Erythroblast (primary cell): Measurements from ENCODE around the gene PHF21A.

Experiments used
- GATA1 ChIP-seq: IDR thresholded peaks from 2 replicates; pipeline ENCODE4 v1.6.1; 2011; ENCODE audit warnings: low read depth, mild to moderate bottlenecking, control low read depth, low read length, moderate library complexity
- POLR2A ChIP-seq: IDR thresholded peaks from 2 replicates; pipeline ENCODE4 v1.6.1; 2011; ENCODE audit warnings: mild to moderate bottlenecking, low read length

DNA sequence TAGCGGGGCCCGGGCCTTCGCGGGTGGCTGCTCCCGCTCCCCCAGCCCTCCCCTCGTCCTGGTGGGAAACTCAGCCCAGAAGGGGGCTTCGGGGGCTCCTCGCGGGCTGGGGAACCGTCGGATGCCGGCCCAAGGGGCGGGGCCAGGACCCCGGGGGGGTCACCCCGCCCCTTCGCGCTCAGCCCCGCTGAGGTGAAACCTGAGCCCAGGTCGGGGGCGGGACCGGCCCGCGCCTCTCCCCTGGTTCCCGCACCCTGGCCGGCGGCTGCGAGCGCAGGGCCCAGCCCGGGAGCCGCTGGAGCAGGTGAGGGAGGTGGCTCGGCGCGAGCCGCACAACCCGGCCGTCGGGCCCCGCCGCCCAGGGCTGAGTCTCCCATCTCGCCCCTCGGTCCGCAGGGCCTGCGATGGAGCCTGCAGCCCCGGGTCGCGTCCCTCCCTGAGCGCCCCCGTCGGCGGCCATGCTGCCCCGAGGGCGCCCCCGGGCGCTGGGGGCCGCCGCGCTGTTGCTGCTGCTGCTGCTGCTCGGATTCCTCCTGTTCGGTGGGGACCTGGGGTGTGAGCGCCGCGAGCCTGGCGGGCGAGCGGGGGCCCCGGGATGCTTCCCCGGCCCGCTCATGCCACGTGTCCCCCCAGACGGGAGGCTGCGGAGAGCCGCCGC, 198.7 kb downstream of the PHF21A start, which contains the start of gene LARGE2:
- TF ChIP-seq POLR2A (no peak), GATA1 (no peak)
